ENCODE data around the gene OR11L1. TPM values are rescaled to one million over a fixed set of nuclear protein-coding genes. Genes with fewer than 3 reads are reported as not detected.

The OR11L1 gene, protein sequence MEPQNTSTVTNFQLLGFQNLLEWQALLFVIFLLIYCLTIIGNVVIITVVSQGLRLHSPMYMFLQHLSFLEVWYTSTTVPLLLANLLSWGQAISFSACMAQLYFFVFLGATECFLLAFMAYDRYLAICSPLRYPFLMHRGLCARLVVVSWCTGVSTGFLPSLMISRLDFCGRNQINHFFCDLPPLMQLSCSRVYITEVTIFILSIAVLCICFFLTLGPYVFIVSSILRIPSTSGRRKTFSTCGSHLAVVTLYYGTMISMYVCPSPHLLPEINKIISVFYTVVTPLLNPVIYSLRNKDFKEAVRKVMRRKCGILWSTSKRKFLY
- not detected for total RNA-seq
- not detected for polyA plus RNA-seq
- long read RNA-seq, donor 1: 0 reads
- long read RNA-seq, donor 2: 0 reads
- long read RNA-seq, donor 3: 0 reads
- long read RNA-seq, donor 4: 0 reads

DNA sequence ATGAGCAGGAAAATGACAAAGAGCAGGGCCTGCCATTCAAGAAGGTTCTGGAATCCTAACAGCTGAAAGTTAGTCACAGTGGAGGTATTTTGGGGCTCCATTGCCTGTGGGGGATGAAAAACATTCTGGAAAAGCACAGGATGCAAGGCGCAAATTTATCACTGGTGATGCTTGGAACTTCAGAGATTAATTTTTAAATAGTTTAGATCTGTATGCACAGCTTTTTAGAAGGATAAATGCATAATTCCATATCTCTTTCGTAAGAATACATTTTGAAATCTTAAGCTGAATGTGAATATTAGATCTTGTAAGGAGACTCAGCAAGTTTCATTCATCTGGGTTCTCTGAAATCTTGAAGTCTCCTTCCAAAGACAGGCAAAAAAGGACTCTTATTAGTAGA lies at the start of gene OR11L1:
Gene OR11L1, minus strand, starts transcription at position 101 of the 400 bp plus-strand sequence. Its CDS starts 0 bp downstream, at position 101.
- H3K9me3 ChIP-seq (ENCODE audit: control insufficient read depth, low read length): no peaks in the 10 kb centered on the region
- H3K4me3 ChIP-seq (ENCODE audit: low read length): no peak within 1 kb of the TSS
- H3K27ac ChIP-seq (ENCODE audit: low read length): no peak within 1 kb of the TSS
- intact Hi-C loops (cut with DNase I): no loop called here
- H3K4me1 ChIP-seq (ENCODE audit: control insufficient read depth, insufficient read depth, low read length): no peaks in the 10 kb centered on the region
- 76% methylated on average over 2 of the region's 2 CpGs for WGBS
- DNase-seq (no peak), ATAC-seq (no peak)
- no peaks in the 10 kb centered on the region for H3K27me3 ChIP-seq (ENCODE audit: control insufficient read depth, insufficient read depth)

DNA sequence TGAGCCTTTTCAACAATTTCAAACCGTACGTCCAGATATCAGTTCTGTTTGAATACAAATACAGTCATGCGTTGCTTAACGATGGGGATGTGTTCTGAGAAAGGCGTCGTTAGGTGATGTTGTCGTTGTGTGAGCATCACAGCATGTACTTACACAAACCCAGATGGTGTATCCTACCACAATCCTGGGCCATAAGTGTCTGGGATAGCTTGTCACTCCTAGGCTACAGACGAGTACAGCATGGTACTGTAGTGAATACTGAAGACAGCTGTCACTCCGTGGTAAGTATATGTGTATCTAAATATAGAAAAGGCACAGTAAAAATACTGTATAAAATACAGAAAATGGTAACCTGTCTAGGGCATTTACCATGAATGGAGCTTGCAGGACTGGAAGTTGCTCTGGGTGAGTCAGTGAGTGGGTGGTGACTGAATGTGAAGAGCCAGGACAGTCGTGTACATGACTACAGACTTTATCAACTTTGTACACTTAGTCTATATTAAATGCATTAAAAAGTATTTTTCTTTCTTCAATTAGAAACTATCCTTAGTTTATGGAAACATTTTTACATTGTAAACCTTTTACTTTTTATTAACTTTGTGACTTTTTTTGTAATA lies 43.2 kb upstream of the OR11L1 start:
- H3K9me3 ChIP-seq (ENCODE audit: control insufficient read depth, low read length): no peaks in the 10 kb centered on the region
- no peak overlapping the region for H3K27ac ChIP-seq (ENCODE audit: low read length)
- no peak for DNase-seq
- intact Hi-C loops (cut with DNase I): no loop called here
- no peaks in the 10 kb centered on the region for H3K4me1 ChIP-seq (ENCODE audit: control insufficient read depth, insufficient read depth, low read length)
- WGBS: 85% methylated on average over 10 of the region's 10 CpGs
- no peak for ATAC-seq
- H3K4me3 ChIP-seq (ENCODE audit: low read length): no peak overlapping the region
- no peaks in the 10 kb centered on the region for H3K27me3 ChIP-seq (ENCODE audit: control insufficient read depth, insufficient read depth)

DNA sequence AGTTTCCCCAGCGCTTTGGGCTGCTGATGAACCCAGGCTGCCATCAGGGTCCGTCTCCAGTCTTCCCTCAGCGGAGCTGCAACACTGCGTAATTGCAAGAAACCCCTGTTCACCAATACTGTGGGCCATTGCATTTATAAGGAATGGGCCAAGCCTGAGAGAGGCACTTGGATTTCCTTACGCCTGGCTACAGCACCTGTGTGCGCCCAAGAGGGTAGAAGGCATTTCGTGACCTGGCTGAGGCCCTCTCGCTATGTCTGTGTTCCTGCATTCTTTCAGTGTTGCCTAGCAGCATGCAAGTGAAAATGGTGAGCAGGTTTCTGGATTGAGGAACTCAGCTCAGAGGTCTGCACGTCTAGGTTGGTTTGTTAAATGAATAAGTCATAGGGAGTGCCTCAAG lies 41.6 kb upstream of the OR11L1 start:
- intact Hi-C loops (cut with DNase I): no loop called here
- no peaks in the 10 kb centered on the region for H3K27me3 ChIP-seq (ENCODE audit: control insufficient read depth, insufficient read depth)
- no peak overlapping the region for H3K27ac ChIP-seq (ENCODE audit: low read length)
- WGBS: 83% methylated on average over 9 of the region's 9 CpGs
- no peak overlapping the region for H3K4me3 ChIP-seq (ENCODE audit: low read length)
- ATAC-seq (no peak), DNase-seq (no peak)
- H3K4me1 ChIP-seq (ENCODE audit: control insufficient read depth, insufficient read depth, low read length): no peaks in the 10 kb centered on the region
- H3K9me3 ChIP-seq (ENCODE audit: control insufficient read depth, low read length): no peaks in the 10 kb centered on the region

GRCh38 chr1:247865416-247865815 lies 23.7 kb upstream of the OR11L1 start:
- Histone ChIP-seq H3K27ac (ENCODE audit: low read length) (no peak overlapping the region), H3K27me3 (ENCODE audit: control insufficient read depth, insufficient read depth) (no peaks in the 10 kb centered on the region), H3K4me3 (ENCODE audit: low read length) (no peak overlapping the region), H3K9me3 (ENCODE audit: control insufficient read depth, low read length) (no peaks in the 10 kb centered on the region), H3K4me1 (ENCODE audit: control insufficient read depth, insufficient read depth, low read length) (no peaks in the 10 kb centered on the region)
- DNase-seq (no peak), ATAC-seq (no peak)
- intact Hi-C loops (cut with DNase I): no loop called here
- 57% methylated on average over 6 of the region's 6 CpGs for WGBS

- DNase-seq (peak in 1 of 3 donors; percentile 38), ATAC-seq (no peak)
- WGBS: 86% methylated on average over 17 of the region's 17 CpGs
- Histone ChIP-seq H3K27me3 (ENCODE audit: control insufficient read depth, insufficient read depth) (no peaks in the 10 kb centered on the region), H3K27ac (ENCODE audit: low read length) (no peak overlapping the region), H3K4me3 (ENCODE audit: low read length) (no peak overlapping the region), H3K9me3 (ENCODE audit: control insufficient read depth, low read length) (no peaks in the 10 kb centered on the region), H3K4me1 (ENCODE audit: control insufficient read depth, insufficient read depth, low read length) (no peaks in the 10 kb centered on the region)
- intact Hi-C loops (cut with DNase I): no loop called here
These were observed 22.9 kb upstream of the OR11L1 start for GRCh38 chr1:247864644-247865043.

GRCh38 chr1:247862756-247863155 lies 21.1 kb upstream of the OR11L1 start:
- Histone ChIP-seq H3K9me3 (ENCODE audit: control insufficient read depth, low read length) (no peaks in the 10 kb centered on the region), H3K27me3 (ENCODE audit: control insufficient read depth, insufficient read depth) (no peaks in the 10 kb centered on the region), H3K4me1 (ENCODE audit: control insufficient read depth, insufficient read depth, low read length) (no peaks in the 10 kb centered on the region), H3K27ac (ENCODE audit: low read length) (no peak overlapping the region), H3K4me3 (ENCODE audit: low read length) (no peak overlapping the region)
- intact Hi-C loops (cut with DNase I): no loop called here
- ATAC-seq (no peak), DNase-seq (no peak)
- WGBS: 75% methylated on average over 4 of the region's 4 CpGs

- no peaks in the 10 kb centered on the region for H3K27me3 ChIP-seq (ENCODE audit: control insufficient read depth, insufficient read depth)
- no peak overlapping the region for H3K4me3 ChIP-seq (ENCODE audit: low read length)
- H3K4me1 ChIP-seq (ENCODE audit: control insufficient read depth, insufficient read depth, low read length): no peaks in the 10 kb centered on the region
- H3K9me3 ChIP-seq (ENCODE audit: control insufficient read depth, low read length): no peaks in the 10 kb centered on the region
- no peak for ATAC-seq
- intact Hi-C loops (cut with DNase I): no loop called here
- 45% methylated on average over 15 of the region's 15 CpGs for WGBS
- DNase-seq: no peak
- no peak overlapping the region for H3K27ac ChIP-seq (ENCODE audit: low read length)
These were observed 16.4 kb upstream of the OR11L1 start for GRCh38 chr1:247857985-247858619.

GRCh38 chr1:247857069-247857984 lies 15.6 kb upstream of the OR11L1 start, which contains the start of gene TRIM58:
TRIM58 (plus strand) TSS chr1:247857187; CDS start chr1:247857247, 60 bp downstream.
- intact Hi-C loops (cut with DNase I): no loop called here
- DNase-seq: peak; percentile 47 to 66 (median 59)
- Histone ChIP-seq H3K9me3 (ENCODE audit: control insufficient read depth, low read length) (no peaks in the 10 kb centered on the region), H3K4me3 (ENCODE audit: low read length) (peak within 1 kb of the TSS; percentile 18), H3K27me3 (ENCODE audit: control insufficient read depth, insufficient read depth) (no peaks in the 10 kb centered on the region), H3K27ac (ENCODE audit: low read length) (no peak within 1 kb of the TSS), H3K4me1 (ENCODE audit: control insufficient read depth, insufficient read depth, low read length) (no peaks in the 10 kb centered on the region)
- peak; percentile 69 to 91 for ATAC-seq
- 2% methylated on average over 109 of the region's 109 CpGs for WGBS

DNA sequence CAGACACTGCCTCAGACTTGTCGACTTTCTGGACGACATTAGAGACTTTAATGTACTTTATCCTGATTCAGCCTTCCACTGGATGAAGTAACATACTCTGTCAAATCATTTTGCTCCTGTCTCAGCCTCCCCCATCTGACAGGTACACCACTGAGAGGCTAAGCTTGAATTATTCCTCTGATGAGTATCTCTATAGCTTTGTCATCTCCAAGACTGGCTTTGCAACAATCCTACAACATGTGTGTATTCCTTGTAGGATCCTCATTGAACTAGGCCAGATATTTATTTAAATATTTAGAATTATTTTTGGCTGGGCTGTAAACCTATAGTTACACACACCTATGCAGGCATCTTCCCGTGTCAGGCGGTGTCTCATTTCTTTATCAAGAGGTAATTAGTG lies 14.2 kb upstream of the OR11L1 start:
- intact Hi-C loops (cut with DNase I): no loop called here
- Histone ChIP-seq H3K4me1 (ENCODE audit: control insufficient read depth, insufficient read depth, low read length) (no peaks in the 10 kb centered on the region), H3K27ac (ENCODE audit: low read length) (no peak overlapping the region), H3K4me3 (ENCODE audit: low read length) (no peak overlapping the region), H3K9me3 (ENCODE audit: control insufficient read depth, low read length) (no peaks in the 10 kb centered on the region), H3K27me3 (ENCODE audit: control insufficient read depth, insufficient read depth) (no peaks in the 10 kb centered on the region)
- DNase-seq (no peak), ATAC-seq (no peak)
- WGBS: 89% methylated on average over 4 of the region's 4 CpGs

- H3K4me1 ChIP-seq (ENCODE audit: control insufficient read depth, insufficient read depth, low read length): no peaks in the 10 kb centered on the region
- no peak overlapping the region for H3K4me3 ChIP-seq (ENCODE audit: low read length)
- no peak for DNase-seq
- WGBS: 84% methylated on average over 14 of the region's 14 CpGs
- H3K9me3 ChIP-seq (ENCODE audit: control insufficient read depth, low read length): no peaks in the 10 kb centered on the region
- no peak for ATAC-seq
- H3K27me3 ChIP-seq (ENCODE audit: control insufficient read depth, insufficient read depth): no peaks in the 10 kb centered on the region
- intact Hi-C loops (cut with DNase I): no loop called here
- H3K27ac ChIP-seq (ENCODE audit: low read length): no peak overlapping the region
These were observed 13.3 kb upstream of the OR11L1 start for GRCh38 chr1:247854899-247855545.
